Activated CD8-positive, alpha-beta T cell treated with anti-CD3 and anti-CD28 coated beads for 36 hours (primary cell): ENCODE results near the gene SLC1A6. TPM values are rescaled to one million over a fixed set of nuclear protein-coding genes. Genes with fewer than 3 reads are reported as not detected.
"Not testable (repeated sequence)": the region's sequence is repeated elsewhere in the genome, so short reads cannot be mapped to it uniquely, and the experiment has no call there.

Experiments
- ATAC-seq: fragments of 200-7000 bp; cut with Tn5 transposase; one replicate; pipeline ENCODE4 v1.10.0; 2021; ENCODE audit warnings: mild to moderate bottlenecking, moderate library complexity
- CTCF ChIA-PET: fragments of 350-600 bp; sonication (Branson Sonifier 250); formaldehyde crosslinking; loops from one replicate; lab custom pipeline; 2021; ENCODE audit warnings: antibody characterized with exemption; lab: Charles Lee
- POLR2A ChIA-PET: fragments of 350-600 bp; sonication (Branson Sonifier 250); formaldehyde crosslinking; loops from one replicate; lab custom pipeline; 2021; ENCODE audit warnings: antibody characterized with exemption; lab: Charles Lee
- DNase-seq: peaks from one replicate; pipeline ENCODE4 v3.0.0-alpha.2; 2020
- H3K27ac Mint-ChIP-seq: one replicate; pipeline ENCODE4 v1.8.0; 2021; ENCODE audit warnings: mild to moderate bottlenecking, mixed read lengths
- H3K27me3 Mint-ChIP-seq: one replicate; pipeline ENCODE4 v1.8.0; 2021; ENCODE audit warnings: mixed read lengths
- H3K36me3 Mint-ChIP-seq: one replicate; pipeline ENCODE4 v1.8.0; 2021; ENCODE audit warnings: low read depth, mixed read lengths
- H3K4me1 Mint-ChIP-seq: one replicate; pipeline ENCODE4 v1.8.0; 2021; ENCODE audit warnings: low read depth, mixed read lengths
- H3K4me3 Mint-ChIP-seq: one replicate; pipeline ENCODE4 v1.8.0; 2021; ENCODE audit warnings: mild to moderate bottlenecking, moderate library complexity, mixed read lengths
- H3K9me3 Mint-ChIP-seq: one replicate; pipeline ENCODE4 v1.8.0; 2021; ENCODE audit warnings: mixed read lengths
- CTCF ChIP-seq: fragments of 200-600 bp; IDR thresholded peaks from one replicate; pipeline ENCODE4 v1.8.0; 2022; ENCODE audit warnings: antibody characterized with exemption, mild to moderate bottlenecking
- intact Hi-C: fragments of 100-400 bp; cut with micrococcal nuclease; formaldehyde crosslinking; loops from one replicate; pipeline ENCODE4 v1.10.0; 2022
- total RNA-seq, 2 experiments: library from RNA; stranded (reverse); gene quantifications; one replicate each; pipeline ENCODE4 v1.2.3, GENCODE V29; 2021

The SLC1A6 gene
- not detected for total RNA-seq

- intact Hi-C loops, result no loop called here
- Mint-ChIP-seq H3K4me3 (no peak within 1 kb of the TSS), H3K4me1 (no peaks in the 10 kb centered on the region), H3K27ac (no peak within 1 kb of the TSS), H3K36me3 (no peaks in the 10 kb centered on the region), H3K9me3 (no peaks in the 10 kb centered on the region), H3K27me3 (peaks cover 45% of the 10 kb centered on the region)
- ATAC-seq (no peak), DNase-seq (no peak)
- no peak for TF ChIP-seq CTCF
- ChIA-PET POLR2A (no interaction called here), CTCF (no interaction called here)
Measured at GRCh38 chr19:14979476-14980255, at the start of gene SLC1A6. Gene SLC1A6, minus strand, starts transcription at chr19:14979864. Its CDS starts 6,954 bp downstream, at chr19:14972910.

- H3K4me1 Mint-ChIP-seq, result no peaks in the 10 kb centered on the region
- H3K9me3 Mint-ChIP-seq, result no peaks in the 10 kb centered on the region
- CTCF ChIA-PET, result no interaction called here
- POLR2A ChIA-PET, result no interaction called here
- intact Hi-C loops, result no loop called here
- H3K4me3 Mint-ChIP-seq, result no peak overlapping the region
- no peak for TF ChIP-seq CTCF
- no peaks in the 10 kb centered on the region for H3K36me3 Mint-ChIP-seq
- no peak for ATAC-seq
- H3K27me3 Mint-ChIP-seq, result peaks cover 12% of the 10 kb centered on the region
- no peak overlapping the region for H3K27ac Mint-ChIP-seq
- no peak for DNase-seq
Measured at GRCh38 chr19:15028490-15028889, 48.8 kb upstream of the SLC1A6 start.

- Mint-ChIP-seq H3K9me3 (no peaks in the 10 kb centered on the region), H3K4me3 (no peak overlapping the region), H3K4me1 (no peaks in the 10 kb centered on the region), H3K27ac (no peak overlapping the region), H3K27me3 (peaks cover 4% of the 10 kb centered on the region), H3K36me3 (no peaks in the 10 kb centered on the region)
- CTCF ChIA-PET, result no interaction called here
- ATAC-seq (no peak), DNase-seq (peak; percentile 15)
- POLR2A ChIA-PET, result no interaction called here
- TF ChIP-seq CTCF, result no peak
- intact Hi-C loops, result no loop called here
Measured at GRCh38 chr19:15025217-15025616, 45.6 kb upstream of the SLC1A6 start.

GRCh38 chr19:15022752-15023151 lies 43.1 kb upstream of the SLC1A6 start:
- ATAC-seq, result no peak
- ChIA-PET POLR2A (no interaction called here), CTCF (no interaction called here)
- H3K4me1 Mint-ChIP-seq, result no peaks in the 10 kb centered on the region
- intact Hi-C loops, result no loop called here
- no peak for TF ChIP-seq CTCF
- no peaks in the 10 kb centered on the region for H3K36me3 Mint-ChIP-seq
- DNase-seq, result no peak
- no peaks in the 10 kb centered on the region for H3K9me3 Mint-ChIP-seq
- no peak overlapping the region for H3K27ac Mint-ChIP-seq
- peaks cover 4% of the 10 kb centered on the region for H3K27me3 Mint-ChIP-seq
- no peak overlapping the region for H3K4me3 Mint-ChIP-seq

GRCh38 chr19:15021286-15022007 lies 41.8 kb upstream of the SLC1A6 start:
- Mint-ChIP-seq H3K36me3 (no peaks in the 10 kb centered on the region), H3K27ac (no peak overlapping the region), H3K4me3 (no peak overlapping the region), H3K27me3 (peaks cover 8% of the 10 kb centered on the region), H3K4me1 (no peaks in the 10 kb centered on the region), H3K9me3 (no peaks in the 10 kb centered on the region)
- no peak for TF ChIP-seq CTCF
- intact Hi-C loops, result no loop called here
- ATAC-seq (no peak), DNase-seq (no peak)
- ChIA-PET CTCF (no interaction called here), POLR2A (no interaction called here)

GRCh38 chr19:15018836-15019235 lies 39.2 kb upstream of the SLC1A6 start:
- CTCF ChIA-PET, H3K36me3 Mint-ChIP-seq, ATAC-seq, H3K4me3 Mint-ChIP-seq, POLR2A ChIA-PET, DNase-seq, intact Hi-C loops, H3K9me3 Mint-ChIP-seq, H3K4me1 Mint-ChIP-seq, H3K27ac Mint-ChIP-seq: not testable (repeated sequence)
- peaks cover 20% of the 10 kb centered on the region for H3K27me3 Mint-ChIP-seq
